ENCODE measurements around the gene ALAS1.
A peak's percentile ranks its signal among the peaks of the same experiment; 100 is the strongest.

Gene ALAS1

DNA sequence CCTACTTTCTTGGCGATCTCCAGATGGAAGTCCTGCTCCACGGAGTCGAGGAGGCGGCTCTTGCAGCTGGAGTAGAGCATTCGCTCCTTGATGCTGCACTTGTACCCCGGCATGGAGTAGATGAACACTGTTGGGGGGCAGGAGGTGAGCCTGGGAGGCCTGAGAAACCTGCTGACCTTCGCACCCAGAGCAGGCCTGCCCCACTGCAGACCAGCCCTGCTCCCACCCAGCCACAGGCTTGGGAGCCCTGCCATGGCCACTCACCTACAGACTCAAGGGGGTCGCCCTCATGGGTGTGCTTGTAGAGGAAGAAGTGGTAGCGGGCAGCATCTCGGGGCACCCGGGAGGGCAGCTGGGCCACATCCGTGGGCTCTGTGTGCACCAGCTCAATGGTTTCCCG, 31.7 kb downstream of the ALAS1 start:
- H4K8ac ChIP-seq (ENCODE audit: low read length), result no peak overlapping the region
- no peak overlapping the region for H2BK15ac ChIP-seq (ENCODE audit: low read depth, poor library complexity, severe bottlenecking)
- no peak overlapping the region for H3K23ac ChIP-seq (ENCODE audit: low read length in 2 of 2)
- no peak overlapping the region for H3K14ac ChIP-seq (ENCODE audit: low read length in 2 of 2)
- H3K4me1 ChIP-seq (ENCODE audit: control insufficient read depth, insufficient read depth, low read depth, low read length), result peaks cover under 1% of the 10 kb centered on the region
- H3K18ac ChIP-seq (ENCODE audit: low read depth in 1 of 2, low read length in 2 of 2), result no peak overlapping the region
- H3K4me2 ChIP-seq (ENCODE audit: low read length, poor library complexity, severe bottlenecking), result no peak overlapping the region
- no peak overlapping the region for H3K4me3 ChIP-seq (ENCODE audit: insufficient read depth in 1 of 2, low read depth in 1 of 2, low read length in 2 of 2)
- no peak overlapping the region for H2BK5ac ChIP-seq (ENCODE audit: low read depth, low read length, poor library complexity, severe bottlenecking)
- WGBS, result 98% methylated on average over 13 of the region's 13 CpGs
- H3K36me3 ChIP-seq (ENCODE audit: control insufficient read depth in 1 of 2, insufficient read depth in 2 of 2, low read depth in 1 of 2, low read length in 2 of 2), result peaks cover 64 to 75% of the 10 kb centered on the region in 2 experiments
- no peak for DNase-seq
- H3K27me3 ChIP-seq (ENCODE audit: control insufficient read depth in 1 of 2, insufficient read depth in 1 of 2, low read length in 2 of 2), result peaks cover 0 to 7% of the 10 kb centered on the region in 2 experiments
- no peak overlapping the region for H2AK5ac ChIP-seq (ENCODE audit: low read length, severe bottlenecking)
- no peak overlapping the region for H2AFZ ChIP-seq (ENCODE audit: low read depth, low read length)
- H3K9ac ChIP-seq (ENCODE audit: low read length), result no peak overlapping the region
- no peak overlapping the region for H2BK120ac ChIP-seq (ENCODE audit: low read depth, low read length)
- no peak overlapping the region for H2BK12ac ChIP-seq (ENCODE audit: low read length in 2 of 2)
- H4K91ac ChIP-seq (ENCODE audit: low read length), result no peak overlapping the region
- no peak overlapping the region for H3K4ac ChIP-seq (ENCODE audit: low read depth in 1 of 2, low read length in 2 of 2)
- no peaks in the 10 kb centered on the region for H3K9me3 ChIP-seq (ENCODE audit: control insufficient read depth, low read length)
- H3K79me1 ChIP-seq (replicated peaks; ENCODE audit: low read length, poor library complexity, severe bottlenecking), result peaks cover 40% of the 10 kb centered on the region
- H3K27ac ChIP-seq (ENCODE audit: low read length, poor library complexity, severe bottlenecking), result no peak overlapping the region

- H3K23ac ChIP-seq (ENCODE audit: low read length in 2 of 2), result no peak overlapping the region
- peaks cover 0 to 7% of the 10 kb centered on the region in 2 experiments for H3K27me3 ChIP-seq (ENCODE audit: control insufficient read depth in 1 of 2, insufficient read depth in 1 of 2, low read length in 2 of 2)
- H3K18ac ChIP-seq (ENCODE audit: low read depth in 1 of 2, low read length in 2 of 2), result no peak overlapping the region
- no peaks in the 10 kb centered on the region for H3K9me3 ChIP-seq (ENCODE audit: control insufficient read depth, low read length)
- H3K4ac ChIP-seq (ENCODE audit: low read depth in 1 of 2, low read length in 2 of 2), result no peak overlapping the region
- H4K8ac ChIP-seq (ENCODE audit: low read length), result no peak overlapping the region
- no peak overlapping the region for H3K27ac ChIP-seq (ENCODE audit: low read length, poor library complexity, severe bottlenecking)
- H3K14ac ChIP-seq (ENCODE audit: low read length in 2 of 2), result no peak overlapping the region
- H3K4me1 ChIP-seq (ENCODE audit: control insufficient read depth, insufficient read depth, low read depth, low read length), result peaks cover 8% of the 10 kb centered on the region
- no peak overlapping the region for H2BK120ac ChIP-seq (ENCODE audit: low read depth, low read length)
- H3K79me1 ChIP-seq (replicated peaks; ENCODE audit: low read length, poor library complexity, severe bottlenecking), result peaks cover 44% of the 10 kb centered on the region
- no peak overlapping the region for H3K4me2 ChIP-seq (ENCODE audit: low read length, poor library complexity, severe bottlenecking)
- peaks cover 71 to 83% of the 10 kb centered on the region in 2 experiments for H3K36me3 ChIP-seq (ENCODE audit: control insufficient read depth in 1 of 2, insufficient read depth in 2 of 2, low read depth in 1 of 2, low read length in 2 of 2)
- DNase-seq, result no peak
- no peak overlapping the region for H3K4me3 ChIP-seq (ENCODE audit: insufficient read depth in 1 of 2, low read depth in 1 of 2, low read length in 2 of 2)
- H2AK5ac ChIP-seq (ENCODE audit: low read length, severe bottlenecking), result no peak overlapping the region
- WGBS, result 96% methylated on average over 6 of the region's 6 CpGs
- no peak overlapping the region for H2AFZ ChIP-seq (ENCODE audit: low read depth, low read length)
- H2BK15ac ChIP-seq (ENCODE audit: low read depth, poor library complexity, severe bottlenecking), result no peak overlapping the region
- no peak overlapping the region for H2BK5ac ChIP-seq (ENCODE audit: low read depth, low read length, poor library complexity, severe bottlenecking)
- no peak overlapping the region for H2BK12ac ChIP-seq (ENCODE audit: low read length in 2 of 2)
- no peak overlapping the region for H4K91ac ChIP-seq (ENCODE audit: low read length)
- H3K9ac ChIP-seq (ENCODE audit: low read length), result no peak overlapping the region
These were observed 32.5 kb downstream of the ALAS1 start for GRCh38 chr3:52230461-52230860.

GRCh38 chr3:52230889-52231499, 33.0 kb downstream of the ALAS1 start:
- Histone ChIP-seq H3K9me3 (ENCODE audit: control insufficient read depth, low read length) (no peaks in the 10 kb centered on the region), H3K9ac (ENCODE audit: low read length) (no peak overlapping the region), H3K27me3 (ENCODE audit: control insufficient read depth in 1 of 2, insufficient read depth in 1 of 2, low read length in 2 of 2) (peaks cover 0 to 2% of the 10 kb centered on the region in 2 experiments), H3K14ac (ENCODE audit: low read length in 2 of 2) (no peak overlapping the region), H3K4ac (ENCODE audit: low read depth in 1 of 2, low read length in 2 of 2) (no peak overlapping the region), H2BK120ac (ENCODE audit: low read depth, low read length) (no peak overlapping the region), H3K23ac (ENCODE audit: low read length in 2 of 2) (no peak overlapping the region), H2BK15ac (ENCODE audit: low read depth, poor library complexity, severe bottlenecking) (no peak overlapping the region), H3K36me3 (ENCODE audit: control insufficient read depth in 1 of 2, insufficient read depth in 2 of 2, low read depth in 1 of 2, low read length in 2 of 2) (peaks cover 73 to 86% of the 10 kb centered on the region in 2 experiments), H2BK5ac (ENCODE audit: low read depth, low read length, poor library complexity, severe bottlenecking) (no peak overlapping the region), H4K91ac (ENCODE audit: low read length) (no peak overlapping the region), H3K27ac (ENCODE audit: low read length, poor library complexity, severe bottlenecking) (no peak overlapping the region), H3K4me2 (ENCODE audit: low read length, poor library complexity, severe bottlenecking) (no peak overlapping the region), H3K4me1 (ENCODE audit: control insufficient read depth, insufficient read depth, low read depth, low read length) (peaks cover 12% of the 10 kb centered on the region), H2BK12ac (ENCODE audit: low read length in 2 of 2) (no peak overlapping the region), H2AFZ (ENCODE audit: low read depth, low read length) (no peak overlapping the region), H4K8ac (ENCODE audit: low read length) (no peak overlapping the region), H3K18ac (ENCODE audit: low read depth in 1 of 2, low read length in 2 of 2) (no peak overlapping the region), H3K4me3 (ENCODE audit: insufficient read depth in 1 of 2, low read depth in 1 of 2, low read length in 2 of 2) (no peak overlapping the region), H3K79me1 (replicated peaks; ENCODE audit: low read length, poor library complexity, severe bottlenecking) (peaks cover 47% of the 10 kb centered on the region), H2AK5ac (ENCODE audit: low read length, severe bottlenecking) (no peak overlapping the region)
- 95% methylated on average over 16 of the region's 16 CpGs for WGBS
- DNase-seq, result no peak

DNA sequence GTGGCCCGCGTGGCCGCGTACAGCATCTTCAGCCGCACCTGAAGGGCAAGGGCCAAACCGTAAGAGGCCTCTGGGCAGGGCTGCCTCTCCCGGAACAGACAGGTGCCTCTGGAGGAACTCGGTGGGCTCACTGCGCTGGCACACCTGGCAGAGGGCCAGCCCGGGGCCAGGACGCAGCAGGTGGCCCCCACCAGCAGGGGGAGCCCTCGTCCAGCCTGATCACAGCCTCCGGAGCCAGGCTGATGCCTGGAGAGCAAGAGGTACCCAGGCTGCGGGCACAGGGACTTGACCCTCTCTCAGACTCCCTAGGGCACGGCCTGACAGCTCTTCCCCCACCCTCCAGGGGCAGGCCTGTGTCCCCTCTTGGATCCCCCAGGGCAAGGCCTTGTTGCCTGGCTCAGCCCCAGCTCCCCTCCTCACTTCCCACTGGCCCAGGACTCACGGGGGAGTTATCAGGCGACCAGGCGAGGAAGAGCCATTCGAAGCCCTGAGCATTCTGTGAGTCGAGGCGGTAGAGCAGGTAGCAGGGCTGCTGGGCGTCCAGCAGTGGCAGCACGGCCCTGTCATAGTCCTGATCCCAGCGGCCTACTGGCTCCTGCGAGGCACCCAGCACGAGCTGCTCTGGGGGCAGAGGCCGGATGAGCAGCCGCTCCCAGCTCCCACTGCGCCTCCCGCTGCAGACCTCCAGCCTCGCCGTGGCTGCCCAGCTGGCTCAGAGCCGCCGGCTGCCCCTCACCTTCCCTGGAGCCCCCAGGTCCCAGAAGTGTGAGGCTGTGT, 33.7 kb downstream of the ALAS1 start:
- Histone ChIP-seq H3K18ac (ENCODE audit: low read depth in 1 of 2, low read length in 2 of 2) (no peak overlapping the region), H4K8ac (ENCODE audit: low read length) (peak overlapping the region; percentile 13), H3K27ac (ENCODE audit: low read length, poor library complexity, severe bottlenecking) (no peak overlapping the region), H3K9me3 (ENCODE audit: control insufficient read depth, low read length) (no peaks in the 10 kb centered on the region), H3K4me2 (ENCODE audit: low read length, poor library complexity, severe bottlenecking) (no peak overlapping the region), H3K36me3 (ENCODE audit: control insufficient read depth in 1 of 2, insufficient read depth in 2 of 2, low read depth in 1 of 2, low read length in 2 of 2) (peaks cover 73 to 86% of the 10 kb centered on the region in 2 experiments), H3K27me3 (ENCODE audit: control insufficient read depth in 1 of 2, insufficient read depth in 1 of 2, low read length in 2 of 2) (no peaks in the 10 kb centered on the region), H3K4me1 (ENCODE audit: control insufficient read depth, insufficient read depth, low read depth, low read length) (peaks cover 18% of the 10 kb centered on the region), H2AK5ac (ENCODE audit: low read length, severe bottlenecking) (no peak overlapping the region), H2AFZ (ENCODE audit: low read depth, low read length) (no peak overlapping the region), H2BK12ac (ENCODE audit: low read length in 2 of 2) (no peak overlapping the region), H3K4ac (ENCODE audit: low read depth in 1 of 2, low read length in 2 of 2) (no peak overlapping the region), H3K4me3 (ENCODE audit: insufficient read depth in 1 of 2, low read depth in 1 of 2, low read length in 2 of 2) (no peak overlapping the region), H4K91ac (ENCODE audit: low read length) (no peak overlapping the region), H2BK120ac (ENCODE audit: low read depth, low read length) (no peak overlapping the region), H2BK5ac (ENCODE audit: low read depth, low read length, poor library complexity, severe bottlenecking) (no peak overlapping the region), H3K79me1 (replicated peaks; ENCODE audit: low read length, poor library complexity, severe bottlenecking) (peaks cover 47% of the 10 kb centered on the region), H3K14ac (ENCODE audit: low read length in 2 of 2) (no peak overlapping the region), H2BK15ac (ENCODE audit: low read depth, poor library complexity, severe bottlenecking) (no peak overlapping the region), H3K9ac (ENCODE audit: low read length) (no peak overlapping the region), H3K23ac (ENCODE audit: low read length in 2 of 2) (no peak overlapping the region)
- 88% methylated on average over 31 of the region's 34 CpGs for WGBS
- peak; percentile 45 for DNase-seq
